A673 (cell line): ENCODE measurements around the gene GJE1. TPM values are rescaled to one million over a fixed set of nuclear protein-coding genes. Genes with fewer than 3 reads are reported as not detected.
A peak's percentile ranks its signal among the peaks of the same experiment; 100 is the strongest.
"Not testable (repeated sequence)": the region's sequence is repeated elsewhere in the genome, so short reads cannot be mapped to it uniquely, and the experiment has no call there.

Experiments used
- Bru-seq: library from RNA; stranded (reverse); fragments of 400-500 nt; gene quantifications from one replicate; lab custom pipeline; 2021; lab: Mats Ljungman, UMichigan
- BruChase-seq, 2 experiments: library from RNA; stranded (reverse); fragments of 400-500 nt; gene quantifications; one replicate each; lab custom pipeline; 2021; lab: Mats Ljungman, UMichigan
- BruUV-seq: library from RNA; stranded (reverse); fragments of 400-500 nt; replicated peaks from 2 replicates; lab custom pipeline; 2021; lab: Mats Ljungman, UMichigan
- CTCF ChIA-PET: fragments of 300-600 bp; sonication (Branson Sonifier 250); formaldehyde crosslinking; loops from one replicate; lab custom pipeline; 2022; ENCODE audit warnings: antibody characterized with exemption; lab: Charles Lee
- POLR2A ChIA-PET: fragments of 300-600 bp; sonication (Branson Sonifier 250); formaldehyde crosslinking; loops from one replicate; lab custom pipeline; 2022; ENCODE audit warnings: antibody characterized with exemption; ENCODE audit not compliant: low non-redundant PET; lab: Charles Lee
- DNase-seq: peaks from one replicate; pipeline ENCODE4 v3.0.0-alpha.2; 2015; ENCODE audit warnings: low spot score
- H3K27ac ChIP-seq: fragments of 200-600 bp; sonication (generic); 2 replicates; pipeline ENCODE4 v1.5.1; 2016; ENCODE audit warnings: mixed run types, low read depth, mild to moderate bottlenecking, mixed read lengths, antibody characterized with exemption, low read length; ENCODE audit not compliant: poor library complexity, severe bottlenecking
- H3K27me3 ChIP-seq: fragments of 200-600 bp; sonication (generic); replicated peaks from 2 replicates; pipeline ENCODE4 v1.6.1; 2017; ENCODE audit warnings: mixed run types, low read depth, mild to moderate bottlenecking, mixed read lengths, antibody characterized with exemption, low read length; ENCODE audit not compliant: insufficient read depth, poor library complexity
- H3K36me3 ChIP-seq: fragments of 200-600 bp; sonication (generic); 2 replicates; pipeline ENCODE4 v1.6.1; 2016; ENCODE audit warnings: mixed run types, mild to moderate bottlenecking, mixed read lengths, antibody characterized with exemption, low read length; ENCODE audit not compliant: insufficient read depth, poor library complexity, severe bottlenecking
- H3K4me1 ChIP-seq: fragments of 200-600 bp; sonication (generic); 2 replicates; pipeline ENCODE4 v1.6.1; 2017; ENCODE audit warnings: mixed run types, mild to moderate bottlenecking, mixed read lengths, antibody characterized with exemption, low read length; ENCODE audit not compliant: insufficient read depth, poor library complexity, severe bottlenecking
- H3K4me3 ChIP-seq: fragments of 200-600 bp; sonication (generic); 2 replicates; pipeline ENCODE4 v1.5.1; 2016; ENCODE audit warnings: low read depth, mixed run types, mild to moderate bottlenecking, mixed read lengths, low read length; ENCODE audit not compliant: poor library complexity, severe bottlenecking
- H3K9me3 ChIP-seq: fragments of 200-600 bp; sonication (generic); 2 replicates; pipeline ENCODE4 v1.6.1; 2016; ENCODE audit warnings: mixed run types, low read depth, mild to moderate bottlenecking, mixed read lengths, antibody characterized with exemption, low read length; ENCODE audit not compliant: poor library complexity, severe bottlenecking
- EZH2 ChIP-seq: fragments of 200-600 bp; sonication (generic); IDR thresholded peaks from 2 replicates; pipeline ENCODE4 v1.6.1; 2017; ENCODE audit warnings: borderline replicate concordance, low read depth, mild to moderate bottlenecking, mixed read lengths, antibody characterized with exemption, low read length; ENCODE audit not compliant: poor library complexity, severe bottlenecking
- intact Hi-C: fragments of 100-400 bp; cut with micrococcal nuclease; formaldehyde crosslinking; loops from one replicate; pipeline ENCODE4 v1.10.0; 2022; ENCODE audit not compliant: unreplicated experiment
- long read RNA-seq: library from polyadenylated mRNA; stranded (forward); transcript quantifications from one replicate; pipeline ENCODE4 v2.0.0, GENCODE V29; 2022
- total RNA-seq: library from RNA; stranded (reverse); gene quantifications from 2 replicates; pipeline ENCODE4 v1.2.3, GENCODE V29; 2021
- TF ChIP-seq, protein P1 (sequence below): fragments of 300-800, 200-600 bp; sonication (generic); conservative IDR thresholded peaks from 2 replicates; pipeline ENCODE4 v1.5.1; 2017; ENCODE audit warnings: low read depth, mild to moderate bottlenecking, antibody characterized with exemption, low read length, moderate library complexity, mixed read lengths

The GJE1 gene, protein sequence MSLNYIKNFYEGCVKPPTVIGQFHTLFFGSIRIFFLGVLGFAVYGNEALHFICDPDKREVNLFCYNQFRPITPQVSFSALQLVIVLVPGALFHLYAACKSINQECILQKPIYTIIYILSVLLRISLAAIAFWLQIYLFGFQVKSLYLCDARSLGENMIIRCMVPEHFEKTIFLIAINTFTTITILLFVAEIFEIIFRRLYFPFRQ
- not detected in 2 replicates for total RNA-seq
- not detected for Bru-seq, nascent RNA
- BruChase-seq, experiment 1, labeled RNA remaining after a 2-hour chase, result not detected
- BruChase-seq, experiment 2, labeled RNA remaining after a 6-hour chase, result not detected
- long read RNA-seq, result 0 reads

DNA sequence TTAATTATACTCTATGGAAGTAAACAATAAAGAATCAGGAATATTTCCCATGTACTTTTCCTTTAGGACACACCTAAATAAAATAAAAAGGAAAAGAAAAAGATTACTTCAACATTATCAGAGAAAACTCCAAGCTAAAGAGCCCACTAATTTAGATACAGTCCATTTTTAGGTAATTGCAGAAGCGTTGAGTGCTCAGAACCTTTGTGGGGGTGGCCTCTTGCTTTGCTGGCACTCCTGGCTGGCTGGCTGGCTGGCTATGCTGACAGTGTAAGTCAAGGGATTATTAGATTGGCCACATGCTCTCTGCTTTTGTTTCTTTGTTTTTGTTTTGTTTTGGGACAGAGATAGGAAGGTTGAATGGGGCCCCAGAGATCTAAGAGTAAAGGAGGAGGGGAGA lies at the start of gene GJE1:
Gene GJE1, plus strand, starts transcription at position 301 of the 400 bp plus-strand sequence. CDS start 234 bp downstream, outside the sequence.
- Histone ChIP-seq H3K9me3 (peaks cover 10% of the 10 kb centered on the region), H3K36me3 (no peaks in the 10 kb centered on the region), H3K27ac (no peak within 1 kb of the TSS), H3K4me3 (no peak within 1 kb of the TSS), H3K27me3 (no peaks in the 10 kb centered on the region), H3K4me1 (no peaks in the 10 kb centered on the region)
- no peak for DNase-seq
- CTCF ChIA-PET, result no interaction called here
- intact Hi-C loops, result no loop called here
- TF ChIP-seq EZH2, result no peak
- TF ChIP-seq, protein P1, sequence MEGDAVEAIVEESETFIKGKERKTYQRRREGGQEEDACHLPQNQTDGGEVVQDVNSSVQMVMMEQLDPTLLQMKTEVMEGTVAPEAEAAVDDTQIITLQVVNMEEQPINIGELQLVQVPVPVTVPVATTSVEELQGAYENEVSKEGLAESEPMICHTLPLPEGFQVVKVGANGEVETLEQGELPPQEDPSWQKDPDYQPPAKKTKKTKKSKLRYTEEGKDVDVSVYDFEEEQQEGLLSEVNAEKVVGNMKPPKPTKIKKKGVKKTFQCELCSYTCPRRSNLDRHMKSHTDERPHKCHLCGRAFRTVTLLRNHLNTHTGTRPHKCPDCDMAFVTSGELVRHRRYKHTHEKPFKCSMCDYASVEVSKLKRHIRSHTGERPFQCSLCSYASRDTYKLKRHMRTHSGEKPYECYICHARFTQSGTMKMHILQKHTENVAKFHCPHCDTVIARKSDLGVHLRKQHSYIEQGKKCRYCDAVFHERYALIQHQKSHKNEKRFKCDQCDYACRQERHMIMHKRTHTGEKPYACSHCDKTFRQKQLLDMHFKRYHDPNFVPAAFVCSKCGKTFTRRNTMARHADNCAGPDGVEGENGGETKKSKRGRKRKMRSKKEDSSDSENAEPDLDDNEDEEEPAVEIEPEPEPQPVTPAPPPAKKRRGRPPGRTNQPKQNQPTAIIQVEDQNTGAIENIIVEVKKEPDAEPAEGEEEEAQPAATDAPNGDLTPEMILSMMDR, result no peak
- no TSS peak for BruUV-seq
- POLR2A ChIA-PET, result no interaction called here

DNA sequence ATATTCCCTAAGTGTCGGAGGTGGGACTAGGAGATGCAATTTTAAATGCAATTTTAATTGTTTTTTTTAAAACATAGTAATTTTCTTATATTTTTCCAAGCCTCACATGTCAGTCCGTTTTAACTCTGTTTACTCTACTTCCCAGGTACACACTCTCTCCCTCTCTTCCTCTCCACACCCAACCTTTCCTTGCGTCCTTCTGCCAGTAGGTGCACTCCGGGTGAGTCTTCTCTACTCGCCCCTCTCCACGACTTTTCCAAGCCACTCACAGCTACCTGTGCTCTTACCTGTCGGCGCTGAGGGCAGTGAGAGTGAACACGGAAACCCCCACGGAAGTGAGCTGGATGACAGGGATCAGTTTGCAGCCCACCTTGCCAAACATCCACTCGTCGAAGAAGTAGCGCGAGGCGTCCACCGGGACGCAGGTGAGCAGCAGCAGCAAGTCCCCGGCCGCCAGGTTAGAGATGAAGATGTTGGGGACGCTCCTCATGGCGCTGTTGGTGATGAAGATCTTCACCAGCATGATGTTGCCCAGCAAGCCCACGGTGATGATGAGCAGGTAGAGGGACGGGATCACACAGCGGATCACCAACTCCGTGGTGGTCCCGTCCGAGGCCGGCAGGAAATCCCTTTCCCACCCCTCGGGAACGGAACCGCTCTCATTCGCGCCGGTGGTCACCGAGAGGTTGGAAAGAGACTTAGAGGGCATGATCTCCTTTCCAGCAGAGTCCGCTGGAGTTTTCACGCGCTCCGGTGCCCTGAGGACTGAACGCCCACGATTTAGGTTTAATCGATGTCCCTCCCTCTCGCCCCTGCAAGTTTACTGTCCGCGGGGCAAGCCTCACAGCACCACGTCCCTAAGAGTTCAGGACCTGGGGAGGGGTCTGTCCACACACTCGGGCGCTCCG lies 44.5 kb upstream of the GJE1 start:
- peak overlapping the region; percentile 37 for H3K4me3 ChIP-seq
- POLR2A ChIA-PET, result no interaction called here
- no peaks in the 10 kb centered on the region for H3K9me3 ChIP-seq
- no peaks in the 10 kb centered on the region for H3K4me1 ChIP-seq
- intact Hi-C loops, result no loop called here
- H3K36me3 ChIP-seq, result no peaks in the 10 kb centered on the region
- no peak overlapping the region for H3K27ac ChIP-seq
- no peaks in the 10 kb centered on the region for H3K27me3 ChIP-seq
- TF ChIP-seq, protein P1, result no peak
- no peak for TF ChIP-seq EZH2
- CTCF ChIA-PET, result no interaction called here
- DNase-seq, result no peak
- BruUV-seq, result no TSS peak

DNA sequence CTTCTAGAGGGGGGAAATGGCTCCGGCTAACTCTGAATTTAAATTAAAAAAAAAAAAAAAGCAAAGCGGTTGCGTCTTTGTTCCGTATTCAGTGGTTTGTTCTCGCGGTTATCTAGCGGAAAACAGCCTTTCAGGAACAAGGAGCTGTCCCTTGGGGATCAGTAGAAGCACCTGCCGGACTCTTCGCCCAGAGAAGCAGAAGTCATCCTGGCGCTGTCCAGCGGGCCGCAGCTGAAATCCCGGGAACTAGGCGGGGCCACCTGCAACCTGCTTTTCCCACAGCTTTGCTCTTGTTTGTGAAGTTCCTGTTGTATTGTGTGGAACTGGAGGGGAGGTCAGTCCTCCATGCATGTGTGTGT lies 43.9 kb upstream of the GJE1 start:
- TF ChIP-seq EZH2, result no peak
- TF ChIP-seq, protein P1, result no peak
- no TSS peak for BruUV-seq
- no peaks in the 10 kb centered on the region for H3K4me1 ChIP-seq
- intact Hi-C loops, result no loop called here
- peak; percentile 32 for DNase-seq
- POLR2A ChIA-PET, result interaction anchor here (0.6 to 0.7 kb wide), 2 partner anchors 13 to 112 kb away, joined by 3 read pairs; no protein-coding TSS in a partner anchor
- H3K27me3 ChIP-seq, result no peaks in the 10 kb centered on the region
- no peaks in the 10 kb centered on the region for H3K9me3 ChIP-seq
- no peak overlapping the region for H3K27ac ChIP-seq
- no peaks in the 10 kb centered on the region for H3K36me3 ChIP-seq
- CTCF ChIA-PET, result no interaction called here
- peak overlapping the region; percentile 37 for H3K4me3 ChIP-seq

- intact Hi-C loops, result not testable (repeated sequence)
These were observed 27.9 kb upstream of the GJE1 start for GRCh38 chr6:142104820-142105219.

GRCh38 chr6:142110820-142111219 lies 21.9 kb upstream of the GJE1 start:
- H3K4me1 ChIP-seq, result peaks cover 12% of the 10 kb centered on the region
- H3K27ac ChIP-seq, DNase-seq, H3K9me3 ChIP-seq, H3K36me3 ChIP-seq, POLR2A ChIA-PET, H3K27me3 ChIP-seq, BruUV-seq, intact Hi-C loops, CTCF ChIA-PET, H3K4me3 ChIP-seq: not testable (repeated sequence)

More at GRCh38 chr6:142104820-142105219, 27.9 kb upstream of the GJE1 start:
- BruUV-seq, H3K4me3 ChIP-seq, H3K36me3 ChIP-seq, H3K9me3 ChIP-seq, POLR2A ChIA-PET, H3K4me1 ChIP-seq, CTCF ChIA-PET, H3K27ac ChIP-seq, DNase-seq, H3K27me3 ChIP-seq: not testable (repeated sequence)
